Amniotic stem cell (primary cell): ENCODE data around the gene WASF1.

Experiments used
- DNase-seq: peaks from one replicate; lab custom pipeline; 2025; lab: John Stamatoyannopoulos, UW

The WASF1 gene

DNA sequence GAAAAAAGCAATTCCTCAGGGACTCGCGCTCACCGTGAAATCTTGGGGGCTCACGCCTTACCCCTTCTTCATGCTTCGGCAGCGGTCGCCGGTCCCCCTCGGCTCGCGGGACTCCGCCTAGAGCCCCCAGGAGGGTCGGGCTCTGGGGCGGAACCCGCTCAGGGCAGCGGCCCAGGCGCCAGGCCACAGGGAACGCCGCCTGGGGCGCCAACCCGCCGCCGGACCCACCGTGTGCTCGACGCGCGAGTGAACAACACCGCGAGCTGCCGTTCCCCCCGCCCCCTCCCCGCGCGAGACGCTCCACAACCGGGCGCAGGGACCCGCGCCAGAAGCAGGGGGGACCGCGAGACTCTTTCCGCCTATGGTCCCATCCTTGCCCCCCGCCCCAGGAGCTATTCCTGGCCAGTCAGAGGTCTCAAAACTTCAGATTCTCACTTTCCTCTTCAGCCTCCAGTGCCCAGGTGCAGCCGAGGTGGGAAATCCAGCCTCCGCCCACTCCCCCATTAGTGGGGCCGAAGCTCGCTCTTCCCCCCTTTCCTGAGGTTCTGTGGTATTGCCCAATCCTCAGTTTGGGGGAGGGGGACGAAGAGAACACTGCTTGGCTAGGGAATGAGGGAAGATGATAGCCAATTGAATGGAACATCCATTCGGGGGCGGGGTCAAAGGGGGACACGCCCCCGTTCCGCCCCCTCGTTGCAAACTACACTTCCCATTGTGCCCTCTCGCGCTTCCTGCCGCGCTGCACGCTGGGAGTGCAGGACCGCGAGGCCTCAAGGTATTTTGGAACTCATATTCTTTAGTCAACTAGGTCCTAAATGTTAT lies at the start of gene WASF1:
WASF1 (minus strand) TSS at position 265 of the 822 bp plus-strand sequence. CDS start 52,069 bp downstream, outside the sequence.
- DNase-seq, result peak; percentile 96

DNA sequence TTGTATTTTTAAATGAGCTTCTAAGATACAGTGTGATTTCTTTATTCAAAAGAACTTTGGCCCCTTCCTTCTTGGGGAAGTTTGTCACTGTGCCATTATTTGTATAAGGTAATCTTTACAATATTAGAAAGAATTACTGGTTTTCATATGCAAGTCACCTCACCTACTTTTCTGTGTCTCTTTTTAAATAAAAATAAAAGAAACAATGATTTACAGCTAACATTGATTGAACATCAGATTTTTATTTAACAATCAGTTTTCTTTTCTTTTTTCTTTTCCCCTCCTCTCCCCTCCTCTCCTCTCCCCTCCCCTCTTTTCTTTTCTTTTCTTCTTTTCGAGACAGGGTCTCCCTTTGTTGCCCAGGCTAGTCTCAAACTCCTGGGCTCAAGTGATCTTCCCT lies 46.8 kb upstream of the WASF1 start:
- DNase-seq, result no peak

DNA sequence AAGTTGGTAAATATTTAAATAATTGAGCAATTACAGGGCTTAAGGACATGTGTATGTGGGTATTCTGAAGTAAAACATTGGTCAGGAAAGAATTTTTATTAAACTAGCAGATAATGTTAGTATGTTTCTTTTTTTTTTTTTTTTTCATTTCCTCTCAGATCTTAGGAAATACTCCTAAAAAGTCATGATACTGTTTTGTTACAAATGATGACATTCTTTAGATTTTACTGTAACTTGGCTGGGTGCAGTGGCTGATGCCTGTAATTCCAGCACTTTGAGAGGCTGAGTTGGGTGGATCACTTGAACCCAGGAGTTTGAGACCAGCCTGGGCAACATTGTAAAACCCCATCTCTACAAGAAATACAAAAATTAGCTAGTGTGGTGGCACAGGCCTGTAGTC lies 42.3 kb upstream of the WASF1 start:
- no peak for DNase-seq

DNA sequence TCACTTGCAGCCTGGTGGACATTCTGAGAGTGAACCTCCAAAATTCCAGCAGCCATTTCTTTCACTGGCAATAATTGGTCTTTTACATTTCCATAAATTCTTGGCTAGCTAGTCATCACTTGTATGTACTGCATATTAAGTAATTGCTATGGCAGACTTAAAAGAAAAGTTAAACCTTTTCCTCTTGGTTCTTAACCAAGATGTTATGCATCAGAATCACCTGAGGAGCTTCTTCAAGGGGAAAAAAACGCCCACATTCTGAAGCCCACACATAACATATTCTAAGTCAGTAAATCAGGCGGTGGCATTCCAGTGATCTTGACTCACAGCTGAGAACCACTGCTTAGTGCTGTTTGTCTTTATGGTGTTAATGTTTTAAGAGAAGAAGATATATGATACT lies 37.8 kb upstream of the WASF1 start:
- DNase-seq, result no peak

DNA sequence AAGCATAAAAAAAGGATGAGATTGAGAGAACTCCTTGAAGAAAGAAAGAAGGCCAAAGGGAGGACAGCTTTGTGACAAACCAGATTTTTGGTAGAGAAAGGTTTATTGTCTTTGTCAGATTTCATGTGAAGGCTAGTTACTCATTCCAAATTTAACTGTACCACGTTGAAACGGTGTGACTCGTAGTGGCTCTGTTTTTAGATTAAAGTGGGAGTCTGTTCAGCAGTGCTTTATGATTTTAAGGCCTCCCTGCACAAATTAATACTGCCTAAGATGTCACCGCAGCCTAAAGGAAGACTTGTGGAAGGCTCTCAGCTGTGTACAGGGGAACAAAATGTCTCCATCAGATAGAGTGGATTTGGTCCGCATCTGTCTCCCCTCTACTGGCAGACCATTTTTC lies 36.7 kb upstream of the WASF1 start:
- DNase-seq, result no peak

DNA sequence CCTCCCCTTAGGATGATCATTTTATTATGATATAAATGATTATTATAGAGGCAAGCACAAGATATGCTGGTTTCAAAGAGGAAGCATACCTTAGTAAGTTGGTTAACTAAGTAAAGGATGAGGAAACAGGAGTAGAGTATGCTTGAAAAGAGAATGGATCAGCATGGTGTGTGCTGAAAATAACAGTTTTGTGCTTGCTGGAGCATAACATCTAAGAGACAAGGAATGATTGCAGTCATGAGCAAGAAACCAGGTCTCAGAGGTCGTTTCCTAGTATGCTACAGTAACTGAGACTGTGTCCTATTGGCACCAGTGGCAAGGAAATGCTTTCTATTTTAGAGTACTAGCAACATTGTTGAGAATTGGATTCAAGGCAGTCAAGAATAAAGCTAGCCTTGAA lies 34.9 kb upstream of the WASF1 start:
- no peak for DNase-seq

DNA sequence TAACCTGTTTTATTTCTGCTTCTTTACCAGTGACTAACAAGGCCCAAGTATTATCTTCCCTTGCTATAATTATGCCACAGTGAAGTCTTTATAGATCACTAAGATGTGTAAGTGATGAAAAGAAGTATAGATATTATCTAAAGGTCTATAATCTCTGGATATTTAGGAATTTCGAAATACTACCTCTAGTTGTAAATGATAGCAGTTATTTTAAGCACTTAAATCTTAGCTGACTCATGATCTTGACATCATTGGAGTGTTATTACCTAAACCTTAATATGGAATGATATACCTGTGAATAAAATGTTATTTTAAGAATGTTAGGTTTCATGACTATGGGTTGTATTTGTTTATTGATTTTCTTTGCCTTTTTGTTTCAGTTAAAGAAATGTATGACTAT lies 32.3 kb upstream of the WASF1 start:
- no peak for DNase-seq

DNA sequence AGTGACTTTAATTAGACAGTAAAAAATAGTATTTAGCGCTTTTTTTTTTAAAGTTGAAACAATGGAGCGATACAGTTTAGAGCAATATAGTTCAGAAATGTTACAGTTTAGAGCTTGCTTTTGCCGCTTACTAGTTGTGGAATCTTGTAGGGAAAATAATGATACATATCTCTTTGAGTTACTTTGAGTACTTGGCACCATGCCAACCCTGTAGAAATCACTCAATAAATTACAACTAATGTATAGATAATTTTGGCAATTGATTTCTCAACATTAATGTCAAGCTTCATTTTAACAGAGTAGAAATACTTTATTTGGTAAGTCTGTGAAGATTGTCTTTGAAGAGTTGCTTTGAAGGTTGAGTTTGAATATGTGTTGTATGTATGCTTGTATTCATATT lies 28.2 kb upstream of the WASF1 start:
- DNase-seq, result no peak

DNA sequence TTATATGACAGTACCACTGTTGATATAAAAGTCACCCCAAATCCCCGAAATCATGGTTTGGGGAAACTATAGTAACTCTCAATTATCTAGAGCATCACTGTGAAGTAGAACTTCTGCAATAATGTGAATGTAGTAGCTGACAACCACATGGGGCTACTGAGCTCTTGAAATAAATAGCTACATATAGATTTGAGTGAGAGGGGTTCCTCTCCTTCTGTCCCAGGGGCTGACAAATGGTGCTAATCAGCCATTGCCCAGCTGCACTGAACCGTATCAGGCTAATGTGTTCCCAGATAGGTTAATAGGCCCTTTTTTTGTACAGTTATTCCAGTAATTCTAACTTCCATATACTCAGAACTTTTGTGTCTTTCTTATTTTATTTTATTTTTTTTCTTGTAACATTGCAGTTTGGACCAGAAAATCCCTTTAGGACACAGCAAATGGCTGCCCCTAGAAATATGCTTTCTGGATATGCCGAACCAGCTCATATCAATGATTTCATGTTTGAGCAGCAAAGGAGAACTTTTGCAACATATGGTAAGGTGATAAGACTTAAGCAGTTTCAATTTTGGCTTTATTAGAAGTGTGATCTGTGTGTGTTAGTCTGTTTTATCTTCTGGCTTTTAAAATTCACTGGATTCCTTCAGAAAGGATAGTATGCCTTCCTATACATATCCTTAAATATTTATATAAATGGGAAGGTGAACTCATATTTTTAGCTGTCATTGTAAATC lies 21.8 kb upstream of the WASF1 start:
- no peak for DNase-seq

DNA sequence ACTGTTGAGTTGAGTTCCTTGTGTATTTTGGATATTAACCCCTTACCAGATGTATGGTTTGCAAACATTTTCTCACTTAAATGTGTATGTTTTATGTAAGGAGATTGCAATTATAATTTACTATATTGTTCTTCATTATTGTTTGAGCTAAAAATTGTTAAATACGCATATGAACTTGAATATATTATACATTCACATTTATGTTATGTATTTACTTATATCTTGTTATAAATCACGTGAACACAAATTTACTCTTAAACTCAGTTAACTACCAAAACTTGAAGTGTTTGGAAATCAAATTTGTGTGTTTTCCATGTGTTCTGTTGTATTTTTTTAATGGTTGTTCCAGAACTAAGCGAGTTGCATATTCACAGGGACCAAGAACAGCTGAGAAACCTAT lies 19.1 kb upstream of the WASF1 start:
- DNase-seq, result no peak

DNA sequence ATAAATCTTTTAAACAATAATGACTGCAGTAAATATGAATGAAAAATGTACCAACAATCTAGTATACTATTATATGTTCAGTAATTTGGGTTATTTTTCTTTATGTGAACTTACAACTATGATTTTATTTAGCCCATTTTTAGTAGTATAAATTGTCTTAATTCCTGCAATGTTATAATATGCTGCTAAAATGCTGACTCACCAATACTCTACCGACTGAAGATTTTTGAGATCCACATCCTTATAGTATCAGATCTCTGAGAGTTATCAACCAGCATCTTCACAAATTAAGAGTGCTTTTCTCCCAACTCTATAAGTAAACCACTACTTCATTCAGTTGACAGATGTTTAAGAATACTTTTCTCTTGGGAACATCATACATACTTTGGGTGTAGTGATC lies 17.4 kb upstream of the WASF1 start:
- no peak for DNase-seq

DNA sequence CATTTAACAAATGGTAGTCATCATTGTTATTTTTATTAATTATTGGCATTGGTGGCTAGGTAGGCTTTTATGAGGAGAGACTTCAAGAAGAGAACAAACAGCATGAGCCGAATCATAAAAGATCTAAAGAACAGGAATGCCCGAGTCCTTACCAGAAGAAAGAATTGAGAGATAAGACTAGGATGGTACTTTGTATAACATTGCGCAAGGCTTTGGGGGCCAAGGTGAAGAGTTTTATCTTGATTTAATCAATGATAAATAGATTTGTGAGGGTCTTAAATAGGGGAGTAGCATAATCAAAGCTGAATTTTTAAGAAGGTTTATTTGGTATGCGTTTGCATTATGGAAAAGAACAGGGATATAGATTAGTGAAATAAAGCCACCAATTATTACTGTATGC lies 16.2 kb upstream of the WASF1 start:
- no peak for DNase-seq

DNA sequence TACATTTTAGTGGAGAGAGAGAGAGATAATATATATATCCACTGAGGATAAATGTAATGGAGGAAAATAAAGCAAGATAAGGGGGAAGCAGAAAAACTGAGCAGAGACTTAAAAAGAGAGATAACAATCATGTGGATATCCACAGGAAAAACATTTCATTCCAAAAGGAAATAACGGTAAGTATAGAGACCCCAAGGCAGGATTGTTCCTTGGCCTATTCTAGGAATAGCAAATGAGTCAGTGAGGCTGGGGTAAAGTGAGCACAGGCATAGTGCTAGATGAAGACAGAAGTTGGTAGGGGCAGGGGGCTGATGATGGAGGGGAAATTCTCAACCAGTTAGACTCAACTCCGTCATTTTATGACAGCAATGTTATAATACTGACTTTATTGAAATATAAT lies 12.0 kb upstream of the WASF1 start:
- DNase-seq, result no peak

DNA sequence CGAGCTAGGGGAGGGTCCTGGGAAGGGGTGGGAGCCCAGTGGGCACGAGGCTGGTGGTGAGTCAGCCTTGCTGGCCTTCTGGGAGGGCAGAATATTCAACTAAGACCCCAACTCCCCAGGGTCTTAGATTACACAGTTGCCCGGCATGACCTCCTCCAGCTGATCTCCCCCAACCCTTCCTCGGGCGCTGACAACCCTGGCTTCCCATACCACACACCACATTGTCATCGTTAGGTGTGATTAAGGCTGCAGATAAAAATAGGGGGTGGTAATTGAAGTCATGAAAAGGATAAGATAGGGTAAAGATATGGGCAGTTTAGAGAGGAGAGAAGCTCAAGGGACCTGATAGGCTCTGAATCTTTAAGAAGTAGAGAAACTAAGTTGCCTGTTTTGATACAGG lies 11.3 kb upstream of the WASF1 start:
- no peak for DNase-seq

DNA sequence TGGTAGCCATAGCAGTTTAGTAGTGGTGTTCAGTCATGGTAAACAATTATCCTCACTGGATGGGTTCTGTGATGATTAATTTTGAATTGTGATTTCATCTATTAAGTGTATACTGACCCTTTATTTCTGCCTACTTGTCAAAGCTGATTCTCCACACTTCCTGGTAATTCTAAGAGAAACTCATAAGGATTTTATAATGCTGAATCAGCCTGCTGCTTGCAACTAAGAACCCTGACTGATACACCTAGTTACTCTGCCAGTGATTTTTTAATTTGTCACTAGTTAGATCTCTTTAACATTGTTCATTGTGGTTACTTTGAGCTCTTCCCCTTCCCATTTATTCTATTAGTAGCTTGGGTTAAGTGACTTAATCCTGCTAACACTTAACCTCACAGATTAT lies 9.3 kb upstream of the WASF1 start:
- no peak for DNase-seq

DNA sequence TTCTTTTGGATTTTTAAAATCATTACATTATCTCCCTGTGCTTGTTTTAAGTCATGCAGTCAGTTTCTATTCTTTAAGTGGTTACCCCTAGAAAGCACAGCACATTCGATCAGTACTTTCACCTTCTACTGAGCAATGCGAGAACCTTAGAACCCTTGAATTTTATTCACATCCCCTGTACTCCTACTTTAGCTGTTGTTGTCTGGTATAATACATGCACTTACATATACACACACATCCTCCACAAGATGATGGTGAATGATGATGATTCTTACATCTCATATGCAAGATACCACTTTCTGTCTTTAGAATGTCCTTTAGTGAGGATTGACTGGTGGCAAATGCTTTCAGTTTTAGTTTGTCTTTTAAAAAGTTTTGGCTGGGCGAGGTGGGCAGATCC lies 6.4 kb upstream of the WASF1 start:
- DNase-seq, result no peak

DNA sequence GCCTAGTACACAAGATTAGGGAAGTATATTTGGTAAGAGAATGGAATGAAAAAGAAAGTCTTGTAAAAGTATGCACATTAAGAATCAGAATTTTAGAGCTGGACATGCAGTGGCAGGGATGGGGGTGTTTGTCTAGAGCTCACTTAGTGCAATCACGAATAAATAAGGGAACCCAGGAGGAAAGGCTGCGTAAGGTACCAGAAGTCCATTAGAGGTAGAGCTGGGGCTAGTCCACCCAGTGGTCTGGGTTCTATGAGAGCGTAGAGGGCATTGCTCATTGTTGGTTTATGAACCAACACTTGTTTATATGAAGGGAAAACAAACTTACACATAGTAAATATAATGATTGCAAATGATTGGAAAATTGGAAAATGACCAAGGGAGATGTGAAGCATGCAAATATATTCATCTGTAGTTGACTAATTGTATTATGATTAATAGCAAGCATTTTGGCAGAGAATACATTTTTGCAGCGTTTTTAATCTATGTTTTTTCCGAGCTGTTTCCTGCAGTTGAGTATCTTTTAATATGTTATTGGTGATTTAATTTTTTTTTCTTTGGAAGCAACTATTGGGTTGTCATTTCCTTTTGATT lies 3.9 kb upstream of the WASF1 start:
- DNase-seq, result no peak

DNA sequence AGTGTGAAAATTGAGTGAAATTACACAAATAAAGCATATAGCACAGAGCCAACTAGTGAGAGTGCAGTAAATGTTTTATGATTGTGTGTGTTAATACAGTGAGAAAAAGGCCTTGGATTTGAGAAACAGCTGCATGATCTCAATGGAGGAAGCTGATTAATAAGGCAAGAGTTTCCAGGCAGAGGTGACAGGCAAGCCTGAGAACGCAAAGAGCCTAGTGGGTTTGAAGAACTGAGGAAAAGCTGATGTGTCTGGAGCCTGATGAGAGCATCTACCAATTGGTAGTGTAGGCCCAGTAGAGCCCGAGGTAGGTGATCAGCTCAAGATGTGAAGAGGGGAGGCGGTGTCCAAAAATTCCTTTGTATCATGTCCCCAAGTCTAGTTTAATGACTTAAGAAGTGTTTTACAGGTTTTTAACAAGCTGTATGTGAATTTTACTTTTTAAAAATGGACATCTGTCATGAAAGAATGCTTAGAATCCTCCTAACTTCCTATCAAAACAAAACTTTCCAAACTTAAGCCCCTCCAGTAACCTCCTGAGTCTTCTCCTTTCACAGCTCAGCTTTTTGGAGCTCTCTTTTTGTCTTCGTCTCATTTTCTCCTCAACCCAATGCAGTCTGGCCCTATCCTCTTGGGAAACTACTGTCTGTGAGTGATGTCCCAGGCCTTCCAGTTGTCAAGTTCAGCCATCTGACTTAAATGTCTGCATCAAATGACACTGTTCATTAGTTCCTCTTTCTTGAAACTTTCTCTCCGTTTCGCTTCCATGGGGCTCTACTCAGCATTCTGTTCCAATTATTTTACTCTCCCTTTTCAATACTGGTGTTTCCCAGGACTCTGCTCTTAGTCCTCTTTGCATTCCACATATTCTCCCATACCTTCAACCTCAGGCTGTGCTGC lies 1.9 kb upstream of the WASF1 start:
- no peak for DNase-seq

DNA sequence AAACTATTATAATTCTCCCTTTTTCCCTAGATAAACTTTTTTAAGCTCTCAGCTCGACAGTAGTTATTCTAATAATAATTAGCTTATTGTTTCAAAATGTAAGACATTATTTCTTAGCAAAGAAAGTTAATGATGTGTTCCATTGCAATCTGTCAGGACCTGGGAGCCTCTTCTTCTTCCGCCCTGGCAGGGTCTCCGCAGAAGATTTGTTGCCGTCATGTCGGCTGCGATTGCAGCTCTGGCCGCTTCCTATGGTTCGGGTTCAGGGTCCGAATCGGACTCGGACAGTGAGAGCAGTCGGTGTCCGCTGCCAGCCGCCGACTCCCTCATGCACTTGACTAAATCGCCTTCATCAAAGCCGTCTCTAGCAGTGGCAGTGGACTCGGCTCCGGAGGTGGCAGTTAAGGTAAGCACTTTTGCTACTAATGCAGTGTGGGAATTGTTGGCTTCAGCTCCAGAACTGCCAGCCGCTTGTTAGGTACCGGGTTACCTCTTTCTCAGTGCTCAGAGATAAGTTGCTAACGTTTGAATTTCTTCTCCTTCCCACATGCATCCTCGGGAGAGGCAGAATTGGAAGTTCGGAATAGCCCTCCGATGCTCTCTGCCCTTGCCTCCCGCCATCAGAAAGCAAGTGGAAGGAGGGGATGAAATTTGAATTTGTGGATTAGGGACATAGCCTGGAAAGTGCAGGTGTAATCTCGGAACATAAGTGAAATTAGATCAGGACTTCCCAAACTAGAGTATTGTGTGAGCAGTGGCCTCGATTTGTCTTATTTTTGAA lies 948 bp upstream of the WASF1 start, which contains the start of gene CDC40:
CDC40 (plus strand) TSS at position 200 of the 781 bp plus-strand sequence; CDS start at position 218, 18 bp downstream.
- DNase-seq, result peak; percentile 78

DNA sequence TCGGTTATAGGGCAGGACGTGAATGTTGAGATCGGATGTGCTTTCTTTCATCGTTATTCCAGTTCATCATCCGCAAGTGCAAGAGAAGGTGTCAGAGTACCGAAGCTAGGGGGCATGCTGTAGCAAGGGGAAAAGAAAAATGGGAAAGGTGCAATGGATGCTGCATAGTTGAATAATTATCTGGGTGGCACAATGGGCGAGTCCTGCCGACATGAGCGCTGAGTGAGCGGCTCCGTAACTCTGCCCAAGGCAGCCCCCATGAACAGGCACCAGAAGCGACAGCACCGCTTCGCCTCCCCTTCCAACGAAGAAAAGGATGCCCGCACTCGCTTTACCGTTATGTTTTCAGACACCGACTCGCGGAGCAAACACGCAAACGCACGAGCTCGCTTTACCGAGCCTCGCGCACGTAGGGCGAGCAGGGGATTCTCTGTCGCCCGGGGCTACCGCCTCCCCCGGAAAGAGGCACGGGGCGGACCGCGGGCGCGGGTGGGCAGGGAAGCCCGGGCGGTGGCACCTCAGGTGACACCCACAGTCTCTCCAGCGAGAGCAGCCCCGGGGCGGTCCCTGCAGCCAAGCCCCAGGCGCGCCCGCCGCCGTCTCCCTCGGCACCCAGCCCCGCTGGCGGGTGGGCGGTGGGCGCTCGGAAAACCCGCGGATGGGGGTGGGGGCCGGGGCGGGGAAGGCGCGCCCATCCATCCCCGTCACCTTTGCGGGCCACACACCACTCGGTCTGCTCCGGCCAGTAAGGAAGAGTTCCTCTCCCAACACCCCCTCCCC lies 654 bp downstream of the WASF1 start:
- DNase-seq, result peak; percentile 42
